HepG2 (cell line): ENCODE data around the gene ID3. TPM values are rescaled to one million over a fixed set of nuclear protein-coding genes. Genes with fewer than 3 reads are reported as not detected.

Experiments used
- BRD4 ChIP-seq: sonication (generic); formaldehyde crosslinking; IDR thresholded peaks from 2 replicates; pipeline ENCODE4 v1.4.0; 2020; ENCODE audit warnings: missing genetic modification reagents
- FUBP1 ChIP-seq: sonication (generic); formaldehyde crosslinking; IDR thresholded peaks from 2 replicates; pipeline ENCODE4 v1.5.1; 2020; ENCODE audit warnings: missing genetic modification reagents, mild to moderate bottlenecking, borderline replicate concordance
- HBP1 ChIP-seq: IDR thresholded peaks from 2 replicates; pipeline ENCODE4 v1.6.1; 2016; ENCODE audit warnings: low read depth, control low read depth
- PLRG1 ChIP-seq: fragments of 450-650 bp; conservative IDR thresholded peaks from 2 replicates; pipeline ENCODE4 v1.6.1; 2016
- PRDM15 ChIP-seq: sonication (generic); formaldehyde crosslinking; IDR thresholded peaks from 2 replicates; pipeline ENCODE4 v1.4.0; 2020; ENCODE audit warnings: missing genetic modification reagents
- SPEN ChIP-seq: sonication (generic); formaldehyde crosslinking; IDR thresholded peaks from 2 replicates; pipeline ENCODE4 v1.5.1; 2020; ENCODE audit warnings: low read depth, mild to moderate bottlenecking, missing genetic modification reagents
- TARDBP ChIP-seq: sonication (generic); formaldehyde crosslinking; IDR thresholded peaks from 2 replicates; pipeline ENCODE4 v1.8.0; 2022; ENCODE audit warnings: mild to moderate bottlenecking, missing genetic modification reagents
- YY1 ChIP-seq: IDR thresholded peaks from 2 replicates; pipeline ENCODE4 v1.6.1; 2011; ENCODE audit warnings: low read length, low read depth, moderate library complexity, mild to moderate bottlenecking; ENCODE audit not compliant: insufficient read depth, insufficient replicate concordance
- ZBTB2 ChIP-seq: sonication (generic); formaldehyde crosslinking; IDR thresholded peaks from 2 replicates; pipeline ENCODE4 v1.8.0; 2022; ENCODE audit warnings: low read depth, missing genetic modification reagents
- ZBTB25 ChIP-seq: IDR thresholded peaks from 2 replicates; pipeline ENCODE4 v1.6.1; 2018; ENCODE audit warnings: missing genetic modification reagents
- ZNF18 ChIP-seq: sonication (generic); formaldehyde crosslinking; IDR thresholded peaks from 2 replicates; pipeline ENCODE4 v1.8.0; 2022; ENCODE audit warnings: mild to moderate bottlenecking, missing genetic modification reagents; ENCODE audit not compliant: insufficient replicate concordance
- ZNF530 ChIP-seq: sonication (generic); formaldehyde crosslinking; IDR thresholded peaks from 2 replicates; pipeline ENCODE4 v1.5.0; 2020; ENCODE audit warnings: low read depth, mild to moderate bottlenecking, missing genetic modification reagents
- polyA plus RNA-seq, 8 experiments: library from polyadenylated mRNA; depleted of rRNA in 3 of 8; stranded (reverse) in 7 of 8; unstranded in 1 of 8; fragments of >200 nt; fragmentation: Illumina TruSeq in 4 of 8; extraction: Trizol in 4 of 8; gene quantifications; 2 replicates each; pipeline versions ENCODE4 v1.2.1 to v1.2.3, GENCODE V29; 2011 to 2016; ENCODE audit warnings: low read depth in 4 of 8, missing spikeins in 1 of 8, mixed read lengths in 1 of 8; ENCODE audit not compliant: insufficient read depth in 1 of 8
- total RNA-seq, 5 experiments: library from RNA; depleted of rRNA; stranded (reverse); fragments of >200 nt; fragmentation: Illumina TruSeq; extraction: Trizol; gene quantifications; 2 replicates each; pipeline ENCODE4 v1.2.3, GENCODE V29; 2016; ENCODE audit warnings: low read depth in 1 of 5

Gene ID3
- total and polyA plus RNA-seq, 2 of the 13 experiments (the other 11 are each of a cell fraction or from before 2014, with no cell fraction given), result 64.8 to 115 TPM

- TF ChIP-seq PRDM15 (CRISPR knock-in tag) (no peak), PLRG1 (no peak), FUBP1 (CRISPR knock-in tag) (no peak), ZNF18 (CRISPR knock-in tag) (peak; percentile 2), TARDBP (CRISPR knock-in tag) (peak; percentile 65; the same call in 1 of the 2 replicates), ZBTB25 (CRISPR knock-in tag) (0 out of 2 replicates have a peak, but pooled peaks have one; percentile 26), BRD4 (CRISPR knock-in tag) (no peak), YY1 (peak; percentile 32), ZBTB2 (CRISPR knock-in tag) (no peak), SPEN (no peak), HBP1 (CRISPR knock-in tag) (no peak), ZNF530 (no peak)
Measured at GRCh38 chr1:23555986-23556634, 3.2 kb downstream of the ID3 start (continued).
